Stomach (tissue), 4 donors: ENCODE results near the gene ANKDD1B.

ENCODE experiments used
- POLR2AphosphoS5 ChIP-seq, 3 donors: sonication (generic); formaldehyde crosslinking; IDR thresholded peaks; one replicate each; pipeline ENCODE4 v1.6.1; 2016; ENCODE audit warnings: antibody characterized with exemption in 3 of 3
- TF ChIP-seq, protein P1 (sequence below), 7 experiments: fragments of 450-650 bp in 4 of 7; fragments of 200-600 bp in 3 of 7; sonication (generic) in 3 of 7; IDR thresholded peaks; one replicate each; pipeline ENCODE4 v1.5.1; 2016 to 2019; ENCODE audit warnings: antibody characterized with exemption in 7 of 7, control low read depth in 2 of 7, mild to moderate bottlenecking in 1 of 7

DNA sequence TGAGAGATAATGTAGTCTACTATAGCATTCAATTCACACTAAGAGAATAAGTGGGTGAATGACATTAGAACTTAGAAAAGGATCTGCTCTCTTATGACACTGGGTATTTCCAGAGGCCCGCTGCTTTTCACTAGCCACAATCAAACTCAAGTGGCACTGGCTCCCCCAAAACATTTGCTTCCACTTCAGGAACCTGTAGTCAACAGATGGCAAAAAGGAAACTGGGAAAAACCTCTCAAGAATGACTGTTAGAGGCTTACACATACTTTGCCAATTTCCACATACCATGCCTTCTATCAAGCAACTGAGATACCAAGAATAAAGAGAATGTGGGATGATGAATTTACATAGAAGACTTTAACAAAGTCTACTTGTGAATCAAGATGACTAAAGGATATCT is 94.8 kb downstream of the ANKDD1B start:
- TF ChIP-seq POLR2AphosphoS5 (IDR thresholded peaks at IDR 0.05) = no peak
- TF ChIP-seq, protein P1, sequence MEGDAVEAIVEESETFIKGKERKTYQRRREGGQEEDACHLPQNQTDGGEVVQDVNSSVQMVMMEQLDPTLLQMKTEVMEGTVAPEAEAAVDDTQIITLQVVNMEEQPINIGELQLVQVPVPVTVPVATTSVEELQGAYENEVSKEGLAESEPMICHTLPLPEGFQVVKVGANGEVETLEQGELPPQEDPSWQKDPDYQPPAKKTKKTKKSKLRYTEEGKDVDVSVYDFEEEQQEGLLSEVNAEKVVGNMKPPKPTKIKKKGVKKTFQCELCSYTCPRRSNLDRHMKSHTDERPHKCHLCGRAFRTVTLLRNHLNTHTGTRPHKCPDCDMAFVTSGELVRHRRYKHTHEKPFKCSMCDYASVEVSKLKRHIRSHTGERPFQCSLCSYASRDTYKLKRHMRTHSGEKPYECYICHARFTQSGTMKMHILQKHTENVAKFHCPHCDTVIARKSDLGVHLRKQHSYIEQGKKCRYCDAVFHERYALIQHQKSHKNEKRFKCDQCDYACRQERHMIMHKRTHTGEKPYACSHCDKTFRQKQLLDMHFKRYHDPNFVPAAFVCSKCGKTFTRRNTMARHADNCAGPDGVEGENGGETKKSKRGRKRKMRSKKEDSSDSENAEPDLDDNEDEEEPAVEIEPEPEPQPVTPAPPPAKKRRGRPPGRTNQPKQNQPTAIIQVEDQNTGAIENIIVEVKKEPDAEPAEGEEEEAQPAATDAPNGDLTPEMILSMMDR (IDR thresholded peaks at IDR 0.05) = no peak
